GM19035 (cell line): ENCODE data around the gene TNRC18.
"Not testable (repeated sequence)": the region's sequence is repeated elsewhere in the genome, so short reads cannot be mapped to it uniquely, and the experiment has no call there.

ENCODE experiments used
- ATAC-seq: cut with Tn5 transposase; IDR thresholded peaks from one replicate; pipeline ENCODE4 v1.9.1; 2021; ENCODE audit not compliant: unreplicated experiment

The TNRC18 gene, protein sequence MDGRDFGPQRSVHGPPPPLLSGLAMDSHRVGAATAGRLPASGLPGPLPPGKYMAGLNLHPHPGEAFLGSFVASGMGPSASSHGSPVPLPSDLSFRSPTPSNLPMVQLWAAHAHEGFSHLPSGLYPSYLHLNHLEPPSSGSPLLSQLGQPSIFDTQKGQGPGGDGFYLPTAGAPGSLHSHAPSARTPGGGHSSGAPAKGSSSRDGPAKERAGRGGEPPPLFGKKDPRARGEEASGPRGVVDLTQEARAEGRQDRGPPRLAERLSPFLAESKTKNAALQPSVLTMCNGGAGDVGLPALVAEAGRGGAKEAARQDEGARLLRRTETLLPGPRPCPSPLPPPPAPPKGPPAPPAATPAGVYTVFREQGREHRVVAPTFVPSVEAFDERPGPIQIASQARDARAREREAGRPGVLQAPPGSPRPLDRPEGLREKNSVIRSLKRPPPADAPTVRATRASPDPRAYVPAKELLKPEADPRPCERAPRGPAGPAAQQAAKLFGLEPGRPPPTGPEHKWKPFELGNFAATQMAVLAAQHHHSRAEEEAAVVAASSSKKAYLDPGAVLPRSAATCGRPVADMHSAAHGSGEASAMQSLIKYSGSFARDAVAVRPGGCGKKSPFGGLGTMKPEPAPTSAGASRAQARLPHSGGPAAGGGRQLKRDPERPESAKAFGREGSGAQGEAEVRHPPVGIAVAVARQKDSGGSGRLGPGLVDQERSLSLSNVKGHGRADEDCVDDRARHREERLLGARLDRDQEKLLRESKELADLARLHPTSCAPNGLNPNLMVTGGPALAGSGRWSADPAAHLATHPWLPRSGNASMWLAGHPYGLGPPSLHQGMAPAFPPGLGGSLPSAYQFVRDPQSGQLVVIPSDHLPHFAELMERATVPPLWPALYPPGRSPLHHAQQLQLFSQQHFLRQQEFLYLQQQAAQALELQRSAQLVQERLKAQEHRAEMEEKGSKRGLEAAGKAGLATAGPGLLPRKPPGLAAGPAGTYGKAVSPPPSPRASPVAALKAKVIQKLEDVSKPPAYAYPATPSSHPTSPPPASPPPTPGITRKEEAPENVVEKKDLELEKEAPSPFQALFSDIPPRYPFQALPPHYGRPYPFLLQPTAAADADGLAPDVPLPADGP (N-terminal part only)

GRCh38 chr7:5423306-5423975, at the start of gene TNRC18:
TNRC18 (minus strand) TSS chr7:5423834; CDS start chr7:5421246, 2,588 bp downstream.
- no peak for ATAC-seq

- ATAC-seq, result no peak
Measured at GRCh38 chr7:5472432-5473315, 49.0 kb upstream of the TNRC18 start.

DNA sequence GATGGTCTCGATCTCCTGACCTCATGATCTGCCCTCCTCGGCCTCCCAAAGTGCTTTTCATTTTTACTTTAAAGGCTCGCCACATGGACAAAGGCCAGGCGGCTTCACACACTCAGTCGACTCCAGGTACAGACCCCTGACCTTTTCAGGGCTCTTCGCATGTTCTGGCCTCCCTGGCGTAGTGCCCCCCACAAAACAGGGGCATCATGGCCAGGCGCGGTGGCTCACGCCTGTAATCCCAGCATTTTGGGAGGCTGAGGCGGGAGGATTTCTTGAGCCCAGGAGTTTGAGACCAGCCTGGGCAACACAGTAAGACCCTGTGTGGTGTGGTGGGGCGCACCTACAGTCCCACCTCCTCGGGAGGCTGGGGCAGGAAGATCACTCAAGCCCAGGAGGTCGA, 48.0 kb upstream of the TNRC18 start:
- ATAC-seq, result not testable (repeated sequence)

DNA sequence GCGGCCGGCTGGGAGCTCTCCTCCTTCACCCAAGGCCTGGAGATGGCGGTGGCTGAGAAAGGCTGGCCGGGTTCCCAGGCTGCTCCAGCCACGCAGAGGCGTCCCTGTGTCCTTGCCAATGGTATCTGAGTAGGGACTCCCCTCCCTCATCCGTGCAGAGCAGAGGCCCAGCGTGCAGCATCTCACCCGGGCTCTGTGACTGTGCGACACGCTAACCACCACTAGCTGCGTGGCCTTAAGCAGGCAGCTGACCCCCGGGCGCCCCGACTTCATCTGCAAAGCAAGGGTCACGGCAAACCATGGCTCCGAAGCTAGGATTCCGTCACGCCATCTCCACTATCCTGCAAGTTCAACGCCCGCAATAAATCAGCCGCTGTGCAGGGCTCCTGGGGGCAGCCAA, 47.2 kb upstream of the TNRC18 start:
- no peak for ATAC-seq

GRCh38 chr7:5470167-5470532, 46.5 kb upstream of the TNRC18 start:
- no peak for ATAC-seq

- no peak for ATAC-seq
Measured at GRCh38 chr7:5469375-5470166, 45.9 kb upstream of the TNRC18 start.

GRCh38 chr7:5467645-5468044, 44.0 kb upstream of the TNRC18 start:
- ATAC-seq, result no peak

- ATAC-seq, result no peak
Measured at GRCh38 chr7:5466551-5466950, 42.9 kb upstream of the TNRC18 start.

DNA sequence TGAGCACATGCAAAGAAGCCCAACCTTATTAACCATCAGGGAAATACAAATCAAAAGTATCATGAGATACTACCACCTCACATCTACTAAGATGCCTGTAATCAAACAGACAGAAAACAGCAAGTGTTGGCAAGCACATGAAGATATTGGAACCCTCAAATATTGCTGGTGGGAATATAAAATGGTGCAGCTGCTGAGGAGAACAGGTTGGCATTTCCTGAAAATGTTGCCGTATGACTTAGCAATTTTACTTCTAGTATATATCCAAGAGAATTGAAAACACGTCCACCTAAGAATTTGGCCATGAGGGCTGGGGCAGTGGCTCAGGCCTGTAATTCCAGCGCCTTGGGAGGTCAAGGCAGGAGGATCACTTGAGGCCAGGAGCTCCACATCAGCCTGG, 39.4 kb upstream of the TNRC18 start:
- ATAC-seq, result no peak

DNA sequence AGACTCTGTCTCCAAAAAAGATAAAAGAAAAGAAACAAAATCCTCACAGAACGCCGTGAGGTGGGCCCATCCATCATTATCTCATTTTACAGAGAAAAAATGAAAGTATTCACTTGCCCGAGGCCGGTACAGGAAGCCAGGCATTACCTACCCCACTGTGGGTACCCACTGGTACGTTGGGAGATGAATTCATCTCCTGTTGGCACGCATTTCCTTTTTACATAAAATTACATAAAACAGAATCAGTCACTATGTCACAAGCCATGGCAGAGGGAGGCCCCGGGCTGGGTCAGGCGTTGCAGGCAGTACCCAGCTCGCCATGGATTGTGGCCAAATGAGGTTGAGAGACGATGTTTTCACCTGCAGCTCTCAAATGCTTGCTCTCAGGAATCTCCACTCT, 38.6 kb upstream of the TNRC18 start:
- ATAC-seq, result no peak

- no peak for ATAC-seq
Measured at GRCh38 chr7:5458921-5459480, 35.4 kb upstream of the TNRC18 start.

GRCh38 chr7:5457245-5457735, 33.7 kb upstream of the TNRC18 start:
- no peak for ATAC-seq

DNA sequence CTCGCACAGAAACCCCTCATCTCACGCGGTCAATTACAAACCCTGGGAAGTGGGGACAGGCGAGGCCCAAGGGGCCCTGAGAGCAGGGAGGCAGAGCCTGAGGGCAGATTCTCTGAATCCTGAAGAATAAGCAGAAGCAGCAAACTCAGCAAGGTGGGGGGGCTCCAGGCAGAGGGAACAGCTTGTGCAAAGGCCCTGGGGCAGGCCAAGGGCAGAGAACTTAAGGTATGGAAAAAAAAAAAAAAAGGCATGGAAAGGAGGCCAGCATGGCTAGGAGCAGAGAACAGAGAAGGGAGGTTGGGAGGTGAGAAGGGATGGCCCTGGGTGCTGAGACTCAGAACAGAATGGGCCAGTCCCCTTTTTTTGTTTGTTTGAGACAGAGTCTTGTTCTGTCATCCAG, 32.8 kb upstream of the TNRC18 start:
- no peak for ATAC-seq

DNA sequence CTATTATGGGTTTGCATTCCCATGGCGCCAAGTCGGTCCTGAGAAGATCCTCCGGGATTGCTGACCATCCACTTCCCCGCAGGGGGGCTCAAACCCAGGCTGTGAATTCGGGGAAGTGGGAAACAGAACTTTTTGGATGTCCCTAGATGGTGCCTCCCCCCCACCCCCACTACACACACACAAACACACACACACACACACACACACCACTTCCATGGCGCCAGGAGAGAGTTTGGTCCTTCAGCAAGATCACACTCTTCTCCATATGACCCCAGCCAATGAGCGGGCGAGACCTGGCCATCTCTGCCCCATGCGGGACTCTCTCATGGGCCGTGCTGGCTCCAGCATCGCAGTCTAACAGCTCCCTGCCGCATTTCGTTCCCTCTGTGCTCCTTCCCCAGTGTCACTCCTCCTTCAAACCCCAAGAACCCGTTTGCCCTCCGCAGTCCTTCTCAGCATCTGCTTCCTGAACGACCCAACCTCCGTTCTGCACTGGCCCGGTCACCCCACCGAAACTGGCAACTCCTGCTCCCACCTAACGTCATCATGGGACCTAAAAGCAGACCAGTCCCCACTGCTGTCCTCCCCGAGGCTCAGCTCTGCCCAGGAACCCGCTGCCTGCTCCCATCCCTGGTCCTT, 32.1 kb upstream of the TNRC18 start:
- ATAC-seq, result no peak

GRCh38 chr7:5455175-5455574, 31.5 kb upstream of the TNRC18 start:
- no peak for ATAC-seq

GRCh38 chr7:5454485-5454884, 30.9 kb upstream of the TNRC18 start:
- no peak for ATAC-seq

DNA sequence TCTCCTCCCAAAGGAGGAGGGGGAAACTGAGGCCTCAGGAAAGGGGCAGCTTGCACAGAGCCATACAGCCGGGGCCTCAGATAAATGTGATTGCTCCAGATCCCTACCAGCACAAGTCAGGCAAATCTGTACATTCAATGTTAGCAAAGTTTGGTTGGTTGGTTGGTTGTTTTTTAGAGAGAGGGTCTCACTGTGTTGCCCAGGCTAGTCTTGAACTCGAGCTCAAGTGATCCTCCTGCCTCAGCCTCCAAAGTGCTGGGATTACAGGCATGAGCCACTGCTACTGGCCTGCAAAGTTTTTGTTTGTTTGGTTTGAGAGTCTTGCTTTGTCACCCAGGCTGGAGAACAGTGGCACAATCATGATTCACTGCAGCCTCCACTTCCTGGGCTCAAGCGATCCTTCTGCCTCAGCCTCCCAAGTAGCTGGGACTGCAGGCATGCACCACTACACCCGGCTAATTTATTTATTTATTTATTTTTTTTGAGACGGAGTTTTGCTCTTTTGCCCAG, 30.0 kb upstream of the TNRC18 start:
- ATAC-seq, result no peak

DNA sequence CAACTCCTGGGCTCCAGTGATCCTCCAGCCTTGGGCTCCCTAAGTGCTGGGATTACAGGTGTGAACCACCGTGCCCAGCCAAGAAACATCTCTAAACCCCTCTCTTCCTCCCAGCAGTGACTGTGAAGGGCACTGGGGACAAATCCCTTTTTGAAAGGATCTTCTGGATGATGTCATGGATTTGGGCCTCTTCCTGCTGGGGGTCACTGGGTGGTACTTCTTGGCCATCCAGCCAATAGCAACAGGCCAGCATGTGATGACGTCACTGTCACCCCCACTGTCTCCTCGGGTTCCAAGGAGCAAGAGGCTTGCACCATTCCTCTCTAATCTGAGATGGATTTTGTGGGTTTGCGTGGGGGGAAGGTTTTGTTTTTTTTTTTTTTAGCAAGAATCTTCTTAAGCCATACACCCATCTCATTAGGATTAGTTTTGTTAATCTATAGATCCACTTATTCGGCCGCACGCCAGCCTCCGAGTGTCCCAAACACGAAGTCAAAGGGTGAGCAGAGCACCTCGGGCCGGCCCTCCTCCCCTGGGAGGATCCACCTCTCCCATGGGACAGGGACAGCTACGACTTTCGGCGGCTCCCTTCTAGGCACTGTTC, 29.4 kb upstream of the TNRC18 start:
- ATAC-seq, result no peak
